Kidney epithelial cell (primary cell): ENCODE results near the gene RAPGEF4. TPM values are rescaled to one million over a fixed set of nuclear protein-coding genes. Genes with fewer than 3 reads are reported as not detected.
A peak's percentile ranks its signal among the peaks of the same experiment; 100 is the strongest.

Experiments
- DNase-seq: peaks from one replicate; pipeline ENCODE4 v3.0.0-alpha.2; 2010; ENCODE audit warnings: low read depth
- H3K27me3 ChIP-seq: 2 replicates; pipeline ENCODE4 v1.6.0; 2011; ENCODE audit warnings: low read length; ENCODE audit not compliant: control insufficient read depth, insufficient read depth
- H3K36me3 ChIP-seq: 2 replicates; pipeline ENCODE4 v1.5.1; 2011; ENCODE audit warnings: low read length; ENCODE audit not compliant: control insufficient read depth, insufficient read depth
- H3K4me3 ChIP-seq: 2 replicates; pipeline ENCODE4 v1.5.1; 2011; ENCODE audit warnings: low read depth, mild to moderate bottlenecking, control low read depth, low read length
- total RNA-seq: library from RNA; depleted of rRNA; stranded (reverse); fragments of >200 nt; gene quantifications from 2 replicates; pipeline ENCODE4 v1.2.3, GENCODE V29; 2015
- TF ChIP-seq, protein P1 (sequence below): IDR thresholded peaks from 2 replicates; pipeline ENCODE4 v1.5.1; 2011; ENCODE audit warnings: mild to moderate bottlenecking, moderate library complexity, low read length, control low read depth, inconsistent platforms; ENCODE audit not compliant: insufficient read depth, poor library complexity, severe bottlenecking

The RAPGEF4 gene
- total RNA-seq, 1 donor from 2014 or later: 0.71 TPM

DNA sequence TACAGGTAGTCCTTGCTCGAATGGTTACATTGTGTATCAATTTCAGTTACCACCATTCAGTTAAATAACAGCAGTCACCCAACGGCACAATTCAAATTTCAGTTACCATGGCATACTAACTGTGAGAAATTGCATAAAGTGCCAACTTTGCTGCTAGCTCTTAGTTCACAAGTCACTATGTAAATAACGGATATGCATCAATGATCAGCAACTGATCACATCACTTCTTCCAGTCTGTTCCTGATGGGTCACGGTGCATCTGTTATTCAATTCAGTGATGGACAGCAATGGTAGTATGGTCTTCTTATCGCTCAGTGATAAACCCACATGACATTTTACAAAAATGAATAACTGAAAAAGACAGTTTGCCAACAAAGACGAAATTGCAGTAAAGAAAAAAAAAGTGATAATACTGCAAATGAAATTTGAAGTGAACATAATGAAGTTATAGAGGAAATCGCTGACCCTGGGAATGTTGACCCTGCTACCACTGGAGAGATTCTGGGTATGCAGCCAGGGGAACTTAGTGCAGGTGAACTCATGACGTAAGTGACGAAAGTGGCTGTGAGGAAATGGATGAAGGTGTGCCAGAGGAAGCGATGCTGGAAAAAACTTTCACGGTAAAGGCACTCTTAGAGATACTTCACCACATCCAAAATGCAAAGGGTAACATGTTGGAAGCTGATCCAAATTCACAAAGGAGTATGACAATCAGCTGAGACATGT lies 25.9 kb upstream of the RAPGEF4 start:
- TF ChIP-seq, protein P1, sequence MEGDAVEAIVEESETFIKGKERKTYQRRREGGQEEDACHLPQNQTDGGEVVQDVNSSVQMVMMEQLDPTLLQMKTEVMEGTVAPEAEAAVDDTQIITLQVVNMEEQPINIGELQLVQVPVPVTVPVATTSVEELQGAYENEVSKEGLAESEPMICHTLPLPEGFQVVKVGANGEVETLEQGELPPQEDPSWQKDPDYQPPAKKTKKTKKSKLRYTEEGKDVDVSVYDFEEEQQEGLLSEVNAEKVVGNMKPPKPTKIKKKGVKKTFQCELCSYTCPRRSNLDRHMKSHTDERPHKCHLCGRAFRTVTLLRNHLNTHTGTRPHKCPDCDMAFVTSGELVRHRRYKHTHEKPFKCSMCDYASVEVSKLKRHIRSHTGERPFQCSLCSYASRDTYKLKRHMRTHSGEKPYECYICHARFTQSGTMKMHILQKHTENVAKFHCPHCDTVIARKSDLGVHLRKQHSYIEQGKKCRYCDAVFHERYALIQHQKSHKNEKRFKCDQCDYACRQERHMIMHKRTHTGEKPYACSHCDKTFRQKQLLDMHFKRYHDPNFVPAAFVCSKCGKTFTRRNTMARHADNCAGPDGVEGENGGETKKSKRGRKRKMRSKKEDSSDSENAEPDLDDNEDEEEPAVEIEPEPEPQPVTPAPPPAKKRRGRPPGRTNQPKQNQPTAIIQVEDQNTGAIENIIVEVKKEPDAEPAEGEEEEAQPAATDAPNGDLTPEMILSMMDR: no peak
- DNase-seq: no peak
- Histone ChIP-seq H3K36me3 (no peaks in the 10 kb centered on the region), H3K27me3 (no peaks in the 10 kb centered on the region), H3K4me3 (no peak overlapping the region)

DNA sequence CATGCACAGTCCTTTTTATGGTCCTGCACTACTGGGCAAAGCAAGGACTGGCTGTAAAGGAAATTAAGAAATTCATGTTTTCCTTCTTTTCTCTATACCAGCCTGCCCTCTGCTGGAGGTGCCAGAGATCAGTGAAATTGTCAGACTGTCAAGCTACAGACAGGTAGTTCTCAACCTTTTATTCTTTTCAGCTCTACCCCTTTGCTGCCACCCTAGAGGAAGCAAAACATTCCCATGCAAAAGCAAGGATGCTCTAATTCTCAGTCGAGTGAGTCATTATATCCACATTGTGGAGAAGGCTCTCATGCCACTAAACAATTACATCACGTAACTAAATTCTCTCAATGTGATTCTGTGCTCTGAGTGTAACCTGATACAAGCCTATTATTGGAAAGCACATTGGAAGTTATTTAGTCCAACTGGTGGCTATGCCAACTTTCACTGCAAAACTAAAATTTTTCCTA lies 25.0 kb upstream of the RAPGEF4 start:
- Histone ChIP-seq H3K27me3 (no peaks in the 10 kb centered on the region), H3K36me3 (no peaks in the 10 kb centered on the region), H3K4me3 (no peak overlapping the region)
- TF ChIP-seq, protein P1: peak; percentile 83
- peak; percentile 89 for DNase-seq

DNA sequence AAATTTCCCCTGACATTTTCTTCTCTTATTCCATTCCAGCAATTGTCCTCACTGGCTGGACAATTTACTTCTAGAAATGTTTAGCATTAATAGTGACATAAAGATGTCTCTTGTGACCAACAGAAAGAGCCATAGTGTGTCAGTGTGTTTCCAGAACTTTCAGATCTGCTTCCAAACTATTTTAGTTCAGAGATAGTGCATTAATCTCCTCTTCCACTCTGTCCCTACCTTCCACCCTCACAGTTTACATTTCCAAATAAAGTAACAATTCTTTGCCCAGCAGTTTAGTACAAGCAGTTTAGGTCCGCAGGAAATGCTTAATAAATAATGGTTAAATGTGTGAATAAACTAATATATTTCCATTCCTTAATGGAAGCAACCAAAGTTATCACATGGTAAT lies 24.5 kb upstream of the RAPGEF4 start:
- no peak overlapping the region for H3K4me3 ChIP-seq
- no peaks in the 10 kb centered on the region for H3K27me3 ChIP-seq
- TF ChIP-seq, protein P1: no peak
- H3K36me3 ChIP-seq: no peaks in the 10 kb centered on the region
- no peak for DNase-seq

DNA sequence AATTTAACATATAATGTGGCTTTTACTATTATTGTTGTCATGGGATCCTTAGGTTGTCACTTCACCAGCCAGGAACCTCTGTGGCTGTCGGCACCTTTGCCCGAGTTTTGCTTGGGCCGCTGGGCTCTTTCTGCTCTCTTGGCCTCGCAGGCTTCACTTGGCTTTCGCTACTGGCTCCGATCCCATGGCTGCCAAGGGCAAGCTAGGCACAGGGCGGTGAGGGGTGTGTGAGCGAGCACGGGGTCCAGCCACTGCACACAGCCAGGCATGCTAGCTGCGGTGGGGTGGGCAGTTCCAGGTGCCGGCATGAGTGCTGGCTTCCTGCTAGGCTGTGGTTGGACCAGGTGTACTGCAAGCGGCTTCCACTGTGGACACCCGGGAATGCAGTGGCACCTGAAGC lies 23.4 kb upstream of the RAPGEF4 start:
- Histone ChIP-seq H3K27me3 (no peaks in the 10 kb centered on the region), H3K4me3 (no peak overlapping the region), H3K36me3 (no peaks in the 10 kb centered on the region)
- DNase-seq: no peak
- TF ChIP-seq, protein P1: no peak

DNA sequence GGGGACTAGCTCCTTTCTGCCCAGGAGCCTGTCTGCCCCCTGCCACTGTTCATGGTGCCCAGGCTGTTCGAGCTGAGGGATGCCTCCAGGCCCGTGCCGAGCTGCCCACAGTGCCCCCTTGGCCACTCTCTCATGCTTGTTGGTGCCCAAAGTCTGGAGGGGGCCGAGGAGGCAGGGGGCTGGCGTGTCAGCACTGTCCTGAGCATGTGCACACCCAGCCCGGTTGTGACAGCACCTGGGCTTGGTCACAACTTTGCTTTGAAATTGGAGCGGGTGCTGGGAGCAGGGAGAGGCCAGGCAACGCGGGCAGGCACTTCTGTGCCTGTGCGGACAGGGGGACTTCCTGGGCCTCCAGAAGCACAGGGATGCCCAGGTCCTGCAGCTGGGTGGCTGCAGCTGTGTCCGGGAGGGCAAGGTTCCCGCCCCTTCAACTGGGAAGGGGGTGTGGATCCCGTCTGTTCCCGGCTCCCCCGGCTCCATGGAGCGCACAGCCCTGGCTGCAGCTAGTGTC lies 22.2 kb upstream of the RAPGEF4 start:
- no peaks in the 10 kb centered on the region for H3K27me3 ChIP-seq
- TF ChIP-seq, protein P1: no peak

DNA sequence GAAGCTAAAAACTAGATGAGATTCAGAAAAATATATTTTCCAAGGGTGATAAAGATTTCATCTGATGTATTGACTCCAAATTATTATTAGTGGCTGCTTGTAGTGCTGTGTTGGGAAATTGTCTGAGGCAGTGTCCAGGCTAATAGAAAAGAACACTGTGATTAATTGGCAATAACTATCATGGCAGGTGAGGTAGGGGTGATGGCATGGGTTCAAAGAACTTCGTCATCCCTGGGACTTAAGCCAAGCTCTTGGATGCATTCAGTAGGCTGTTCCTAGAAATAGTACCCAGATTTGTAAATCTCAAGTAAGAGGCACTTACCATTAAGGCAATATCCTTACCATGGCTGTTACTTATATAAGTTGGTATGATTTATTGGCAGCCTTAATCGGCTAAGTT lies 13.2 kb upstream of the RAPGEF4 start:
- H3K36me3 ChIP-seq: no peaks in the 10 kb centered on the region
- TF ChIP-seq, protein P1: no peak
- H3K4me3 ChIP-seq: no peak overlapping the region
- DNase-seq: no peak
- H3K27me3 ChIP-seq: no peaks in the 10 kb centered on the region

More for the DNA sequence above, 22.2 kb upstream of the RAPGEF4 start:
- H3K4me3 ChIP-seq: no peak overlapping the region
- no peak for DNase-seq
- no peaks in the 10 kb centered on the region for H3K36me3 ChIP-seq
